Keratinocyte (primary cell): ENCODE measurements around the gene UXS1. TPM values are rescaled to one million over a fixed set of nuclear protein-coding genes. Genes with fewer than 3 reads are reported as not detected.

Experiments used
- DNase-seq: peaks from one replicate; pipeline ENCODE4 v3.0.0-alpha.2; 2011; ENCODE audit warnings: low read depth, missing footprints, low spot score
- FAIRE-seq: peaks from 2 replicates; lab custom pipeline; 2011; peaks lifted over from hg19 to GRCh38; lab: Jason Lieb, UNC
- H2AFZ ChIP-seq: 2 replicates; pipeline ENCODE4 v1.6.0; 2012; ENCODE audit warnings: low read length, control low read depth, inconsistent platforms; ENCODE audit not compliant: control insufficient read depth
- H3K27ac ChIP-seq: 2 replicates; pipeline ENCODE4 v1.5.1; 2011; ENCODE audit warnings: low read length; ENCODE audit not compliant: control insufficient read depth, insufficient read depth
- H3K27me3 ChIP-seq: 3 replicates; pipeline ENCODE4 v1.6.0; 2011; ENCODE audit warnings: low read length; ENCODE audit not compliant: control insufficient read depth, insufficient read depth; ENCODE audit errors: extremely low read depth
- H3K36me3 ChIP-seq, 2 experiments: 2 replicates in 1 of 2; 3 replicates in 1 of 2; pipeline ENCODE4 v1.5.1; 2011; ENCODE audit warnings: low read length in 2 of 2, mild to moderate bottlenecking in 1 of 2; ENCODE audit not compliant: control insufficient read depth in 2 of 2, insufficient read depth in 2 of 2; ENCODE audit errors: extremely low read depth in 1 of 2
- H3K4me1 ChIP-seq: 3 replicates; pipeline ENCODE4 v1.5.1; 2011; ENCODE audit warnings: low read length; ENCODE audit not compliant: control insufficient read depth, insufficient read depth; ENCODE audit errors: extremely low read depth
- H3K4me2 ChIP-seq: 3 replicates; pipeline ENCODE4 v1.6.0; 2011; ENCODE audit warnings: low read depth, low read length; ENCODE audit not compliant: control insufficient read depth, insufficient read depth; ENCODE audit errors: extremely low read depth
- H3K4me3 ChIP-seq, 3 experiments: fragments of 200-600 bp in 1 of 3; sonication (generic) in 1 of 3; 2 replicates in 2 of 3; 3 replicates in 1 of 3; pipeline ENCODE4 v1.5.1; 2011 to 2016; ENCODE audit warnings: low read length in 3 of 3, mild to moderate bottlenecking in 3 of 3, control low read depth in 2 of 3, inconsistent platforms in 1 of 3, low read depth in 1 of 3, mixed read lengths in 1 of 3, mixed run types in 1 of 3, moderate library complexity in 1 of 3; ENCODE audit not compliant: control insufficient read depth in 2 of 3, insufficient read depth in 2 of 3; ENCODE audit errors: extremely low read depth in 1 of 3
- H3K79me2 ChIP-seq: 2 replicates; pipeline ENCODE4 v1.6.0; 2012; ENCODE audit warnings: low read length; ENCODE audit not compliant: control insufficient read depth, insufficient read depth
- H3K9ac ChIP-seq: 3 replicates; pipeline ENCODE4 v1.6.0; 2011; ENCODE audit warnings: low read length; ENCODE audit not compliant: control insufficient read depth, insufficient read depth; ENCODE audit errors: extremely low read depth
- H3K9me1 ChIP-seq: 3 replicates; pipeline ENCODE4 v1.6.0; 2011; ENCODE audit warnings: low read length; ENCODE audit not compliant: control insufficient read depth, insufficient read depth; ENCODE audit errors: extremely low read depth
- H3K9me3 ChIP-seq: 2 replicates; pipeline ENCODE4 v1.5.1; 2012; ENCODE audit warnings: low read depth, low read length; ENCODE audit not compliant: control insufficient read depth
- H4K20me1 ChIP-seq: 3 replicates; pipeline ENCODE4 v1.6.0; 2011; ENCODE audit warnings: low read length; ENCODE audit not compliant: control insufficient read depth, insufficient read depth; ENCODE audit errors: extremely low read depth
- CTCF ChIP-seq, 3 experiments: IDR thresholded peaks in 1 of 3; conservative IDR thresholded peaks in 1 of 3; optimal IDR thresholded peaks in 1 of 3; 2 replicates in 2 of 3; 3 replicates in 1 of 3; pipeline versions ENCODE3 to v1.5.1; 2011; ENCODE audit warnings: low read length in 3 of 3, mild to moderate bottlenecking in 3 of 3, moderate library complexity in 2 of 3, control low read depth in 1 of 3, inconsistent platforms in 1 of 3; ENCODE audit not compliant: insufficient read depth in 2 of 3; ENCODE audit errors: extremely low read depth in 1 of 3
- EZH2 ChIP-seq: IDR thresholded peaks from one replicate; pipeline ENCODE4 v1.6.1; 2012; ENCODE audit warnings: inconsistent platforms, mild to moderate bottlenecking, low read length, moderate library complexity
- dilution Hi-C: fragments of 300-500 bp; cut with MboI; formaldehyde crosslinking; loops from one replicate; pipeline ENCODE4 v1.7.0; 2020; ENCODE audit warnings: low sequenced_read_pairs; ENCODE audit not compliant: extremely low pct_ligation_motif_present
- polyA plus RNA-seq, 5 experiments: library from polyadenylated mRNA; depleted of rRNA in 3 of 5; stranded (reverse) in 3 of 5; stranded (forward) in 1 of 5; unstranded in 1 of 5; fragments of >200 nt; gene quantifications; 1 replicate in 1 of 5; 2 replicates in 3 of 5; 3 replicates in 1 of 5; pipeline versions ENCODE4 v1.2.1 to v1.2.3, GENCODE V29; 2011 to 2012; ENCODE audit warnings: missing spikeins in 2 of 5, low read depth in 1 of 5, low replicate concordance in 1 of 5

UXS1 gene
- polyA plus RNA-seq, 1 donor (not counting 4 experiments of a cell fraction or from before 2014, with no cell fraction given) = 43.5 TPM

- no peaks in the 10 kb centered on the region for H3K9me1 ChIP-seq
- H4K20me1 ChIP-seq = no peaks in the 10 kb centered on the region
- H3K9me3 ChIP-seq = no peaks in the 10 kb centered on the region
- no peaks in the 10 kb centered on the region for H3K4me1 ChIP-seq
- H3K27me3 ChIP-seq = peaks cover 4% of the 10 kb centered on the region
- dilution Hi-C loops = no loop called here
- H3K36me3 ChIP-seq = no peaks in the 10 kb centered on the region
- H3K27ac ChIP-seq = no peak overlapping the region
- no peak for TF ChIP-seq EZH2
- TF ChIP-seq CTCF (optimal IDR thresholded peaks at IDR 0.05 in 1 of 3, IDR thresholded peaks at IDR 0.05 in 1 of 3, conservative IDR thresholded peaks at IDR 0.05 in 1 of 3; ENCODE audit: extremely low read depth in 1 of 3, insufficient read depth in 2 of 3, low read length in 3 of 3) = no peak
- H3K79me2 ChIP-seq = no peaks in the 10 kb centered on the region
- H3K4me2 ChIP-seq = no peak overlapping the region
- FAIRE-seq = no peak
- no peak overlapping the region for H3K4me3 ChIP-seq
- DNase-seq = no peak
- no peak overlapping the region for H2AFZ ChIP-seq
- H3K9ac ChIP-seq = no peak overlapping the region
Measured at GRCh38 chr2:106201661-106202060, 7.6 kb upstream of the UXS1 start.

- dilution Hi-C loops = no loop called here
- Histone ChIP-seq H3K36me3 (no peaks in the 10 kb centered on the region), H3K4me3 (no peak overlapping the region), H3K27me3 (no peaks in the 10 kb centered on the region), H3K4me2 (no peak overlapping the region), H3K4me1 (peaks cover 5% of the 10 kb centered on the region), H3K9me3 (no peaks in the 10 kb centered on the region), H3K9ac (no peak overlapping the region), H2AFZ (no peak overlapping the region), H3K9me1 (no peaks in the 10 kb centered on the region), H4K20me1 (no peaks in the 10 kb centered on the region), H3K27ac (no peak overlapping the region), H3K79me2 (peaks cover 3% of the 10 kb centered on the region)
- FAIRE-seq = no peak
- DNase-seq = no peak
- TF ChIP-seq CTCF (optimal IDR thresholded peaks at IDR 0.05 in 1 of 3, IDR thresholded peaks at IDR 0.05 in 1 of 3, conservative IDR thresholded peaks at IDR 0.05 in 1 of 3; ENCODE audit: extremely low read depth in 1 of 3, insufficient read depth in 2 of 3, low read length in 3 of 3) = no peak
- no peak for TF ChIP-seq EZH2
Measured at GRCh38 chr2:106197878-106198277, 3.8 kb upstream of the UXS1 start.
